ENCODE results near the gene RALGDS.

DNA sequence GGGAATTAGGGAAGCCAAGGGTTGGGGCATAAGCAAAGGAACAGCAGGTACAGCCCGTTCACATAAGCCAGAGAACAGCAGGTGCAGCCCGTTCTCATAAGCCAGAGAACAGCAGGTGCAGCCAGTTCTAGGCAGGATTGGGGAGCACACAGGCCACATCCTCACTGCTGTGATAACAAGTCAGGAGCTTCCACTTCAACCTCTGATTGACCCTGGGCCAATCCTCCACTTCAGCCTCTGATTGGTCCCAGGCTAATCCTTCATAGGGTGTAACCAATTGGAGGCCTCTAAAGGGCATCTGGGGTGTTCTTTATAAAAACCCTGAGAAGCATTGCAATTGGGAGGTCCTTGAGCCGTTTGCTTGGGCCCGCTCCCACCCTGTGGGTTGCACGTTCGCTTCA, 31.8 kb downstream of the RALGDS start:
- TF ChIP-seq CTCF (conservative IDR thresholded peaks at IDR 0.05; ENCODE audit: low read length) (no peak), EZH2phosphoT487 (IDR thresholded peaks at IDR 0.05; ENCODE audit: borderline replicate concordance, low read depth, low read length) (no peak)

Measured in OCI-LY7 (cell line).